HG03565 (cell line): ENCODE measurements around the gene PALM3.

Source experiments
- ATAC-seq: cut with Tn5 transposase; IDR thresholded peaks from one replicate; pipeline ENCODE4 v1.9.1; 2021; ENCODE audit warnings: mild to moderate bottlenecking, moderate library complexity; ENCODE audit not compliant: unreplicated experiment

PALM3 gene

DNA sequence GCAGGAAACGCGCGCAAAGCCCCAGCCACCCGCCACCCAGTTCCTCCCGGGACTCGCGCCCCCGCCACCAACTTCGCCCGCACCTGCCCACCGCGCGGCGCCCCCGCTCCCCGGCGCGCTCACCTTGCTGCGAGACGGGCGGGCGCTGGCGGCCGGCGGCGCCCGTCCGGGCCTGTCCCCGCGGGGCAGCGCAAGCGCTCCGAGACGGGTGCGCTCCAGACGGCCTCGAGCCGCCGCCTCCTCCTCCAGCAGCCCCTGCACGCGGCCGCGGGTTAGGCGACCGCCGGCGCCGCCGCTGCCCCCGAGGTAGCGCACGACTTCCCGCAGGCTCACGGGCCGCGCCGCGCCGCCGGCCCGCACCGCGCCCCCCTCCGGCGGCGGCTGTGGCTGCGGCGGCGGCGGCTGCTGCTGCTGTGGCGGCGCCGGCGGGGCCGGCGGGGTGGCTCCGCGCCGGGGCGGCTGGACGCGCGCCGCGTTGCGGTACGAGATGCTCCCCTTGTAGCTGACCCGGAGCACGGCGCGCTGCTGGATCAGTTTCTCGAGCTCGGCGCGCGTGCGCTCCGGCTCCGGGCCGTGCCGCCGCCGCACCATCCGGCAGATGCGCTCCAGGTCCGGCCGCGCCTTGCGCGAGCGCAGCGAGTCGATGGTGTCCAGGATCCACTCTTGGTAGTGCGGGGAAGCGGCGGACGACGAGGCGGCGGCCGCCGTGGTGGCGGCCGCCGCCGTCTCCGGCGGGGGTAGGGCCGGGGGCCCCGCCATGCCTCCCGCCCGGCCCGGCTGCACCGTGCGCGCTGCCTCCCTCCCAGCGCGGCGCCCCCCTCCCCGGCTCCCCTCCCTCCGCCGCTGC is 28.0 kb upstream of the PALM3 start:
- no peak for ATAC-seq

GRCh38 chr19:14089412-14089661 is 27.5 kb upstream of the PALM3 start:
- no peak for ATAC-seq

DNA sequence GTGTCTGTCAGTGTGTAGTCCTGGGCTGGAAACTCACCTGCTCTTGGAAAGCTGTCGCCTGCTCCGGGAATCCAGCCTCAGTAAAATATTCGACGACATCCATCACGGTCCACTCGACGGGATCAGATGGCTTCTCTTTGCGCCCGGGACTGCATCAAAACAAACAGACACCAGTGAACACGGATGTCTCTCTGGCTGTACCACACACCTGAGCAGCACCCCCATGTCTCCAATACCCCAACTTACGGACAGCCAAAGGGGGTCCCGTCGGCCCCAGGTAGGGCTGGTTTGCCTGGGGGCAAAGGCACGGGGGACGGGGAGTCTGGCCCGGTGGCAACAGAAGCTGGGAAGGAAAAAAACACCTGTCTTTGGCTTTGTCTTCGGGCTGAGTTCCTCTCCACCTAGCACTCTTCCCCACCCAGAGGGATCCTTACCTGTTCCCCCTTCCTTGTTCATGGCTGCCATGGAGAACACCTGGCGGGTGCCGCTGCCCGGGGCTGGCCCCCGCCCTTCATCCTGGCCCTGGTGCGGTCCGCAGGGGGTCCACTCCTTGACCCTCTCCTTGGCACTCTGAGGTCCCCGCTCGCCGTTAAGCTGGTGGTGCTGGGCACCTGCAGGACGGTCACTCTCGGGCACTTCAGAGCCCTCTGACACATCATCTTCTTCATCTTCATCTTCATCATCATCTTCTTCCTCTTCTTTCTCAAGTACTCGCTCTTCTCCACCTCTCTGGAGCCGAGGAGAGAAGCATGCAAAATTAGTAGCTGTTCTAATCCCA is 26.9 kb upstream of the PALM3 start:
- ATAC-seq, result no peak

DNA sequence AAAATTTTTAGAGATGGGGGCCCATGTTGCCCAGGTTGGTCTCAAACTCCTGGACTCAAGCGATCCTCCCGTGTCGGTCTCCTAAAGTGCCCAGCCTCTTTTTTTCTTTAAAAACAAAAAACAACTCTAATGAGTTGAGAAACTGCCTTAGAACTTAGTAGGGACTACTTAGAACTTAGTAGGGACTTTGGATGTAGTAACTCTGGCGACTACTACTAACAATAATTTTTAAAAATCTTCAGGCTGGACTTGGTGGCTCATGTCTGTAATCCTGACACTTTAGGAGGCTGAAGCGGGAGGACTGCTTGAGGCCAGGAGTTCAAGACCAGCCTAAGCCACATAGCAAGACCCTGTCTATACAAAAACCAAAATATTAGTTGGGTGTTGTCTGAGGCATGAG is 24.2 kb upstream of the PALM3 start:
- ATAC-seq, result no peak

DNA sequence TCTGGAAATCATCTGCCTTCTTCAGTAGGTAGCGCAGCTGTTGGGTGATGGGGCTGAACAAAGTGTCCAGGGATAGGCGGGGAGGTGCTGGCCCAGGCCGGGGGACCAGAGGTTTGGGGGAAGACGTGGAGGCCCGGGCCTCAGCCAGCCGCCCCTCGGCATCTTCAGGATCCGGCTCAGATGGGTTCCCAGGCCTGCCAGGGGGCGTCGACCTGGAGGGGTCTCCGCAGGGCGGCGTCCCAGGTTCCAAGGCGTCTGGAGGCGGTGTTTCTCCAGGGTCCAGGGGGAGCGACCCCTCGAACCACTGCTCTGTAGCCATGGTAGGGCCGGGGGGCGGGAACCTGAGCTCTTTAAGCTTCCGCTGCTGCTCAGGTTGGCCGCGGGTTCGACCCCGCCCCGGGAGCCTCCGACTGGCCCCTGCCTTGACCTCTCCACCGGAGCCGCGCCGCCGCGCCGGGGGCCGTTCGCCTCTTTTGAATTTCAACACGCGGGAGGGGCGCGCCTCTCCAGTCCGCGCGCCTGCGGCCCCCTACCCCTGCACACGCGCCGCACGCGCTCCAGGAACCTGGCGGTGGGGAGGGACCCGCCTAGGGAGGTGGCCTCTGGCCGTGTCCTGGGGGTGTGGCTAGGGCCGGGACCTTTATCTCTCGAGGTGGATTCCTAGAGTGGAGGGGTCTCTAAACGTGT is 23.6 kb upstream of the PALM3 start, which contains the start of gene C19orf67:
Gene C19orf67 (minus strand): TSS at position 475 of the 687 bp plus-strand sequence. CDS start 156 bp downstream, at position 319.
- no peak for ATAC-seq

- ATAC-seq, result no peak
Measured at GRCh38 chr19:14082675-14082960, 20.7 kb upstream of the PALM3 start.

- no peak for ATAC-seq
Measured at GRCh38 chr19:14081797-14082674, 20.2 kb upstream of the PALM3 start.

DNA sequence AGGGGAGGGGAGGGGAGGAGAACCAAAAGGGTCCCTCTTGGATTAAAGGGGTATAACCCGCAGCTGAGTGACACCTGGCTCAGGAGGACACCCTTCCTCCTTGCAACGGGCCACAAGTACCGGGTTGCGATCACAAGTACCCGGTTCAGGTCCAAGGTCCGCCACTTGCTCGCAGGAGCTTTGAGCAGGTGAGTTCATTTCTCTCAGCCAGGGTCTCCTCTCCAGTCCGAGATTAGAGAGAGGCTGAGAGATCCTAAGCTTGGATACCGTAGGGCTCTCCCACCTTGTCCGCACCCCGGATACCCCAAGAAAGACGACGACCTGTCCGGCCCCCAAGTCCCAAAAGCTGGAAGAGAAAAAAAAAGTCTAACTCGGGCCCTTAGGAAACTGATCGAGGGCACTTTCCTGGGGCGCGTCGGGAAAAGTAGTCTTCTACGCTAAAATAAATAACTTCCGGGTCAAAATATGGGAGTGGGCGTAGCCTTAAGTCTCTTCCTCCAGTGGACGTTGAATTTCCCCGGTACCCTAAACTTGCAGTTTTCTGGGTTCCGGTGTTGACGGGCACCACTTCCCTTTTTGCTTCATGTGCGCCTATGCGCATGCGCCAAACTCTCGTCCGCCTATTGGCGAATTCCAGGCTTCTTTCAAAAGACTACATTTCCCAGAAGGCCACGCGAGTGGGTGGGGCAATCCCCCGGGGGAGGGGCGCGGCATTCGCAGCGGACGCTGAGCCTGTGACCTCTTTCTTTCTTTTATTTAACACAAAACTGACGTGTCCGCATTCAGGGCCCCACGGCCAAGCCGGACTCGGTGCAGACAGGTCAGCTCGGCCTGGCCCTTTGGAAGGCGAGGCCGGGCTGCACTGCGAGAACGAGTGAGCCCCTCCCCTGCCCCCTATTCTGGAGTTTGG is 19.3 kb upstream of the PALM3 start:
- peak; percentile 86 for ATAC-seq

- no peak for ATAC-seq
Measured at GRCh38 chr19:14078411-14078810, 16.5 kb upstream of the PALM3 start.

- ATAC-seq, result no peak
Measured at GRCh38 chr19:14073925-14074838, 12.3 kb upstream of the PALM3 start.

- peak; percentile 50 for ATAC-seq
Measured at GRCh38 chr19:14073261-14073924, 11.5 kb upstream of the PALM3 start.

GRCh38 chr19:14072535-14073260 is 10.8 kb upstream of the PALM3 start, which contains the start of gene MISP3:
TSS of gene MISP3 (plus strand) at chr19:14072786. CDS start at chr19:14073310, 524 bp downstream.
- no peak for ATAC-seq

DNA sequence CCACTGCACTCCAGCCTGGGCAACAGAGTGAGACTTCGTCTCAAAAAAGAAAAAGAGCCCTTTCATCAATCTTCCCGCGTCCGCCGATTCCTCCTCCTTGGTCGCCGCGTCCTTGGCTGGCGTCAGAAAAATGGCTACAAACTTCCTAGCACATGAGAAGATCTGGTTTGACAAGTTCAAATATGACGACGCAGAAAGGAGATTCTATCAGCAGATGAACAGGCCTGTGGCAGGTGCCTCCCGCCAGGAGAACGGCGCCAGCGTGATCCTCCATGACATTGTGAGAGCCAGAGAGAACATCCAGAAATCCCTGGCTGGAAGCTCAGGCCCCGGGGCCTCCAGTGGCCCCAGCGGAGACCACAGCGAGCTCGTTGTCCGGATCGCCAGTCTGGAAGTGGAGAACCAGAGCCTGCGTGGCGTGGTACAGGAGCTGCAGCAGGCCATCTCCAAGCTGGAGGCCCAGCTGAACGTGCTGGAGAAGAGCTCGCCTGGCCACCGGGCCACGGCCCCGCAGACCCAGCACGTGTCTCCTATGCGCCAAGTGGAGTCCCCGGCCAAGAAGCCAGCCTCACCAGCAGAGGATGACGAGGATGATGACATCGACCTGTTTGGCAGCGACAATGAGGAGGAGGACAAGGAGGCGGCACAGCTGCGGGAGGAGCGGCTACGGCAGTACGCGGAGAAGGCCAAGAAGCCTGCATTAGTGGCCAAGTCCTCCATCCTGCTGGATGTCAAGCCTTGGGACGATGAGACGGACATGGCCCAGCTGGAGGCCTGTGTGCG is 8.6 kb upstream of the PALM3 start:
- ATAC-seq, result no peak

DNA sequence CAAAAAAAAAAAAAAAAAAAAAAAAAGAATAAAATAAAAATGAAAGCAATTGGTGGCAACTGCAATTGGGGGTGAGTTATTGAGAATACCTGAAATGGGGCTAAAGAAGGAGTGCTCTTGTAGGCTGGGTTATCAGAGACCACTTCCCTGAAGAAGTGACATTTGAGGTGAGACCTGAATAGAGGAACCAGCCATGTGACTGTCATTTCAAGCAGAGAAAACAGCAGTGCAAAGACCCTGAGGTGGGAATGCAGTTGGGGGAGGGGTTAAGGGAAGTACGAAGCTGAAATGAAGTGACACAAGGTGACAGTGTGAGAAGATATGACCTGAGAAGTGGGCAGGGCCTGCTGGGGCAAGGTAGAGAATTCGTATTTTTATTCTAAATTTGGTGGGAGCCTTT is 4.3 kb upstream of the PALM3 start:
- ATAC-seq, result no peak

- no peak for ATAC-seq
Measured at GRCh38 chr19:14063105-14063504, 1.2 kb upstream of the PALM3 start.

DNA sequence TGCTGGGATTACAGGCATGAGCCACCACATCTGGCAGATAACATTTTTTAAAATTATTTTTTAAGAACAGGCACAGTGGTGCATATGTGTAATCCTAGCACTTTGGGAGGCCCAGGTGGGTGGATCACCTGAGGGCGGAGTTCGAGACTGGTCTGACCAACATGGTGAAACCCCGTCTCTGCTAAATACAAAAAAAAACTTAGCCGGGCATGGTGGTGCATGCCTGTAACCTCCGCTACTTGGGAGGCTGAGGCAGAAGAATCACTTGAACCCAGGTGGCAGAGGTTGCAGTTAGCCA is 631 bp upstream of the PALM3 start:
- ATAC-seq, result no peak
